Brain pericyte (primary cell): ENCODE data around the gene FSD1.
"Not testable (repeated sequence)": the region's sequence is repeated elsewhere in the genome, so short reads cannot be mapped to it uniquely, and the experiment has no call there.

Experiments
- DNase-seq: peaks from one replicate; pipeline ENCODE4 v3.0.0-alpha.2; 2012; ENCODE audit warnings: low read depth, low spot score

Gene FSD1

GRCh38 chr19:4284974-4285373 lies 19.4 kb upstream of the FSD1 start:
- DNase-seq = no peak

GRCh38 chr19:4286141-4286540 lies 18.3 kb upstream of the FSD1 start:
- not testable (repeated sequence) for DNase-seq

- no peak for DNase-seq
These were observed 16.2 kb upstream of the FSD1 start for GRCh38 chr19:4288091-4288777.

GRCh38 chr19:4291184-4291732 lies 13.1 kb upstream of the FSD1 start:
- no peak for DNase-seq

- DNase-seq = no peak
These were observed 11.9 kb upstream of the FSD1 start for GRCh38 chr19:4292515-4292914.

GRCh38 chr19:4294389-4294788 lies 10.0 kb upstream of the FSD1 start:
- no peak for DNase-seq

- no peak for DNase-seq
These were observed 8.2 kb upstream of the FSD1 start for GRCh38 chr19:4295972-4296771.

GRCh38 chr19:4297901-4298809 lies 6.2 kb upstream of the FSD1 start:
- no peak for DNase-seq

- no peak for DNase-seq
These were observed 5.4 kb upstream of the FSD1 start for GRCh38 chr19:4298810-4299550.

GRCh38 chr19:4300589-4300988 lies 3.8 kb upstream of the FSD1 start:
- no peak for DNase-seq

- no peak for DNase-seq
These were observed 2.7 kb upstream of the FSD1 start for GRCh38 chr19:4301590-4302242.

GRCh38 chr19:4302243-4302640 lies 2.2 kb upstream of the FSD1 start, which contains the start of gene TMIGD2:
Gene TMIGD2, minus strand, starts transcription at chr19:4302389. Its CDS starts 4 bp downstream, at chr19:4302385.
- DNase-seq = no peak

- DNase-seq = no peak
These were observed 420 bp upstream of the FSD1 start for GRCh38 chr19:4303819-4304537.

GRCh38 chr19:4305257-4305612 lies 837 bp downstream of the FSD1 start:
- no peak for DNase-seq

GRCh38 chr19:4305659-4306058 lies 1.3 kb downstream of the FSD1 start:
- no peak for DNase-seq

GRCh38 chr19:4310247-4311121 lies 6.1 kb downstream of the FSD1 start:
- no peak for DNase-seq

GRCh38 chr19:4313847-4314490 lies 9.6 kb downstream of the FSD1 start:
- DNase-seq = no peak

GRCh38 chr19:4316956-4317355 lies 12.6 kb downstream of the FSD1 start:
- DNase-seq = no peak
